GM12864 (cell line): Measurements from ENCODE around the gene OSBP2.

Experiments used
- DNase-seq: peaks from one replicate; pipeline ENCODE4 v3.0.0-alpha.2; 2011; ENCODE audit warnings: low read depth
- H3K4me3 ChIP-seq: 2 replicates; pipeline ENCODE4 v1.5.1; 2011; ENCODE audit warnings: mild to moderate bottlenecking, low read depth, low read length, control low read depth
- CTCF ChIP-seq: IDR thresholded peaks from 2 replicates; pipeline ENCODE4 v1.5.1; 2011; ENCODE audit warnings: low read depth, mild to moderate bottlenecking, moderate library complexity, low read length, control low read depth, inconsistent platforms; ENCODE audit errors: missing control alignments

OSBP2 gene

DNA sequence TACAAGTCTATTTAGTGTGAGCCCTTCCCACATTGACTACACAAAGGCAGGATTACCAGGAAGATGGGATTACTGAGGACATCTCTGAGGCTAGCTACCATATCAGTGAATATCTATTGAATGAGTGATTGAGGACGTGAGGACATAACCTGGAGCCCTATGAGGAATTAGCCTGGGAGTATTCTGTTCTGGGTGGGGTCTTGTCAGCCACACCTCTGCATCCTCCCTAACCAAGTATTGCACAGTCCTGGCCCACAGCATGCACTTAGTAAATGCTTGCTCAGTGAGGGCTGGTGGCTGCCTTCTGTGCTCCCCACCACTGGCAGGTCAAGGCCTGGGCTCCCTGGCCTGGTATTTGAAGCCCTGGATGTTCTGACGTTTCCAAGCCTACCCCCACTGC lies 41.8 kb upstream of the OSBP2 start:
- no peak for TF ChIP-seq CTCF
- DNase-seq, result no peak
- H3K4me3 ChIP-seq, result no peak overlapping the region

DNA sequence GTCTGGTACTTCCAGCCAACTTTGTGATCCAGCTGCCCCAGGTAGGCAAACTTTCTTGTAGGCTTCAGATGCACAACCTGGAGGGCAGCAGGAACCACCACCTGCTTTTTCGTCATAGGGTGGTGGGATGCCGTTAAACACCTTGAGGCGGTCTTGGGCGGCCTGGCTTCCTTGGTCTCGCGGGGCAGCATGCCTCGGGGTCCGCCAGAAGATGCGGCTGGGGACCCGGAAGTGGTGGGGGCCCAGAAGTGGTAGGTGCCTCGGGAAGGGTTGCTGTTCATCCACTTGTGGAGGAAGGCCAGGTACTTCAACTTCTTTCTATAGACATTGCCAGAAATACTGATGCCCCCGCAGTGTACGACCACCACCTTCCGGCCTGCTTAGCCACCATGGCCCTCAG lies 40.3 kb upstream of the OSBP2 start:
- H3K4me3 ChIP-seq, result no peak overlapping the region
- TF ChIP-seq CTCF, result no peak
- DNase-seq, result no peak

- no peak overlapping the region for H3K4me3 ChIP-seq
- DNase-seq, result no peak
- no peak for TF ChIP-seq CTCF
Observed at GRCh38 chr22:30655532-30655931, 39.1 kb upstream of the OSBP2 start.

GRCh38 chr22:30662040-30662439 lies 32.6 kb upstream of the OSBP2 start:
- H3K4me3 ChIP-seq, result no peak overlapping the region
- no peak for TF ChIP-seq CTCF
- DNase-seq, result no peak

- no peak for TF ChIP-seq CTCF
- DNase-seq, result no peak
- H3K4me3 ChIP-seq, result no peak overlapping the region
Observed at GRCh38 chr22:30664798-30665197, 29.9 kb upstream of the OSBP2 start.

GRCh38 chr22:30665266-30665665 lies 29.4 kb upstream of the OSBP2 start:
- H3K4me3 ChIP-seq, result no peak overlapping the region
- TF ChIP-seq CTCF, result no peak
- DNase-seq, result no peak

DNA sequence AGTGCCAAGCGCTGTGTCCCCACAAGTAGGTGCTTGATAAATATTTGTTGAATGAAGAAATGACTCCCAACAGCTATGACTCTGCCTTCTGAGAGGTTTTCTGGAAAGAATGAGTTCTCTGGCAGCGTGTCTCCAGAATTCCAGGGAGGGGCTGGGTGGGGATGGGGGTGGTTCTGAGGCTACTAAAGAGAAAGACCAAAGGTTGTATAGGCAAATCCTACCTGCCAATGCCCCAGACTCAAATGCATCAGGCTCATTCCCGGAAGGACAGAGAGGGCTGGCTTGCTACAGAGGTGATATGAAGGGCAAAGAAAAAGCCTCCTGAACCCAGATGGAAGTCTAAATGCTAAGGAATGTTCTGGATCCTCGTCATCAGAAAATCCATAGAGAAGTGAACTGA lies 28.9 kb upstream of the OSBP2 start:
- DNase-seq, result no peak
- no peak overlapping the region for H3K4me3 ChIP-seq
- no peak for TF ChIP-seq CTCF
